GM23248 (cell line): ENCODE measurements around the gene SLC2A3. TPM values are rescaled to one million over a fixed set of nuclear protein-coding genes. Genes with fewer than 3 reads are reported as not detected.
"Not testable (repeated sequence)": the region's sequence is repeated elsewhere in the genome, so short reads cannot be mapped to it uniquely, and the experiment has no call there.

Experiments used
- DNase-seq: peaks from one replicate; pipeline ENCODE4 v3.0.0-alpha.2; 2015
- H2AFZ ChIP-seq: fragments of 200-600 bp; sonication (generic); 2 replicates; pipeline ENCODE4 v1.6.1; 2016; ENCODE audit warnings: antibody characterized with exemption
- H3F3A ChIP-seq: fragments of 200-600 bp; sonication (generic); 2 replicates; pipeline ENCODE4 v1.6.1; 2016; ENCODE audit warnings: mild to moderate bottlenecking, antibody characterized with exemption, mixed run types; ENCODE audit not compliant: insufficient read depth
- H3K27ac ChIP-seq: fragments of 200-600 bp; sonication (generic); 2 replicates; pipeline ENCODE4 v1.5.1; 2016; ENCODE audit warnings: mild to moderate bottlenecking
- H3K27me3 ChIP-seq: fragments of 200-600 bp; sonication (generic); replicated peaks from 2 replicates; pipeline ENCODE4 v1.6.1; 2016; ENCODE audit warnings: mild to moderate bottlenecking; ENCODE audit not compliant: insufficient read depth
- H3K36me3 ChIP-seq: fragments of 200-600 bp; sonication (generic); 2 replicates; pipeline ENCODE4 v1.6.1; 2016; ENCODE audit warnings: low read depth, mild to moderate bottlenecking
- H3K4me1 ChIP-seq: fragments of 200-600 bp; sonication (generic); 2 replicates; pipeline ENCODE4 v1.6.1; 2016; ENCODE audit warnings: mild to moderate bottlenecking; ENCODE audit not compliant: insufficient read depth
- H3K4me2 ChIP-seq: fragments of 200-600 bp; sonication (generic); one replicate; pipeline ENCODE4 v1.6.1; 2016; ENCODE audit warnings: mild to moderate bottlenecking; ENCODE audit not compliant: unreplicated experiment
- H3K4me3 ChIP-seq: fragments of 200-600 bp; sonication (generic); 2 replicates; pipeline ENCODE4 v1.5.1; 2016; ENCODE audit warnings: mild to moderate bottlenecking
- H3K79me2 ChIP-seq: fragments of 200-600 bp; sonication (generic); 2 replicates; pipeline ENCODE4 v1.6.1; 2016; ENCODE audit warnings: mild to moderate bottlenecking; ENCODE audit not compliant: insufficient read depth
- H3K9ac ChIP-seq: fragments of 200-600 bp; sonication (generic); 2 replicates; pipeline ENCODE4 v1.6.1; 2016; ENCODE audit warnings: mild to moderate bottlenecking
- H3K9me2 ChIP-seq: fragments of 200-600 bp; sonication (generic); 2 replicates; pipeline ENCODE4 v1.6.1; 2016; ENCODE audit warnings: mixed run types, mild to moderate bottlenecking, moderate library complexity; ENCODE audit not compliant: insufficient read depth
- H3K9me3 ChIP-seq: fragments of 200-600 bp; sonication (generic); one replicate; pipeline ENCODE4 v1.6.1; 2017; ENCODE audit warnings: low read depth
- H4K20me1 ChIP-seq: fragments of 200-600 bp; sonication (generic); 2 replicates; pipeline ENCODE4 v1.6.0; 2016; ENCODE audit not compliant: insufficient read depth
- EZH2 ChIP-seq: fragments of 200-600 bp; sonication (generic); IDR thresholded peaks from 2 replicates; pipeline ENCODE4 v1.6.1; 2018; ENCODE audit warnings: antibody characterized with exemption, mild to moderate bottlenecking; ENCODE audit not compliant: insufficient read depth, poor library complexity, severe bottlenecking
- EZH2phosphoT487 ChIP-seq: fragments of 200-600 bp; sonication (generic); IDR thresholded peaks from 2 replicates; pipeline ENCODE4 v1.6.1; 2018; ENCODE audit warnings: antibody characterized with exemption, moderate library complexity, mild to moderate bottlenecking, low read depth; ENCODE audit not compliant: insufficient read depth
- WGBS, 2 experiments: methylation state at CpG; one replicate each; pipeline ENCODE4 v1.1.6; 2015 to 2017; ENCODE audit warnings: low lambda C conversion rate in 2 of 2, low coverage in 1 of 2; ENCODE audit errors: missing lambda C conversion rate in 2 of 2; 5-methylcytosine and 5-hydroxymethylcytosine counted together
- in situ Hi-C: fragments of 300-500 bp; cut with MboI; formaldehyde crosslinking; loops from 2 replicates; pipeline ENCODE4 v1.15.0; 2020
- polyA plus RNA-seq: library from polyadenylated mRNA; unstranded; fragments of >200 nt; fragmentation: Nextera tagmentation; extraction: Ambion mirVana; gene quantifications from 2 replicates; pipeline ENCODE4 v1.2.1, GENCODE V29; 2016
- total RNA-seq: library from RNA; depleted of rRNA; stranded (reverse); fragments of >200 nt; shearing (Covaris generic); gene quantifications from 2 replicates; pipeline ENCODE4 v1.2.3, GENCODE V29; 2014

The SLC2A3 gene
- total and polyA plus RNA-seq, 2 experiments from 2014 or later = 71.8 to 72.5 TPM

GRCh38 chr12:7951671-7952070 lies 15.7 kb upstream of the SLC2A3 start:
- TF ChIP-seq EZH2phosphoT487 (no peak), EZH2 (no peak)
- WGBS, 2 experiments = 78 to 85% methylated on average over 6 of the region's 6 CpGs
- no peak overlapping the region for H3K9ac ChIP-seq
- H3K4me1 ChIP-seq = no peaks in the 10 kb centered on the region
- no peaks in the 10 kb centered on the region for H4K20me1 ChIP-seq
- H3F3A ChIP-seq = no peaks in the 10 kb centered on the region
- H3K27ac ChIP-seq = no peak overlapping the region
- H3K36me3 ChIP-seq = no peaks in the 10 kb centered on the region
- peak; percentile 29 for DNase-seq
- no peaks in the 10 kb centered on the region for H3K9me3 ChIP-seq
- in situ Hi-C loops = no loop called here
- H3K4me2 ChIP-seq = no peak overlapping the region
- H3K79me2 ChIP-seq = no peaks in the 10 kb centered on the region
- no peaks in the 10 kb centered on the region for H3K27me3 ChIP-seq
- H2AFZ ChIP-seq = no peak overlapping the region
- no peaks in the 10 kb centered on the region for H3K9me2 ChIP-seq
- no peak overlapping the region for H3K4me3 ChIP-seq

GRCh38 chr12:7950230-7950943 lies 14.4 kb upstream of the SLC2A3 start:
- DNase-seq, H4K20me1 ChIP-seq, H3K27ac ChIP-seq, H3K9me2 ChIP-seq, H3K79me2 ChIP-seq, in situ Hi-C loops, H3K27me3 ChIP-seq, H3K9ac ChIP-seq, H3K4me3 ChIP-seq, H3K36me3 ChIP-seq, H3F3A ChIP-seq, H3K9me3 ChIP-seq, H2AFZ ChIP-seq, H3K4me2 ChIP-seq, H3K4me1 ChIP-seq: not testable (repeated sequence)
- WGBS, 2 experiments = 96 to 98% methylated on average over 13 to 14 of the region's 14 CpGs

- TF ChIP-seq EZH2 (no peak), EZH2phosphoT487 (no peak)
- H3K27ac ChIP-seq = no peak overlapping the region
- no peaks in the 10 kb centered on the region for H3K27me3 ChIP-seq
- H2AFZ ChIP-seq = no peak overlapping the region
- WGBS, 2 experiments = 80 to 85% methylated on average over 2 of the region's 2 CpGs
- no peaks in the 10 kb centered on the region for H3K9me2 ChIP-seq
- no peaks in the 10 kb centered on the region for H4K20me1 ChIP-seq
- H3K9me3 ChIP-seq = no peaks in the 10 kb centered on the region
- no peak for DNase-seq
- no peak overlapping the region for H3K4me3 ChIP-seq
- no peaks in the 10 kb centered on the region for H3K36me3 ChIP-seq
- no peaks in the 10 kb centered on the region for H3K4me1 ChIP-seq
- H3K4me2 ChIP-seq = no peak overlapping the region
- H3K9ac ChIP-seq = no peak overlapping the region
- no peaks in the 10 kb centered on the region for H3F3A ChIP-seq
- in situ Hi-C loops = no loop called here
- no peaks in the 10 kb centered on the region for H3K79me2 ChIP-seq
Measured at GRCh38 chr12:7948589-7949260, 12.7 kb upstream of the SLC2A3 start.

- no peaks in the 10 kb centered on the region for H3K36me3 ChIP-seq
- H3K4me2 ChIP-seq = no peak overlapping the region
- H3K27me3 ChIP-seq = no peaks in the 10 kb centered on the region
- no peak overlapping the region for H3K9ac ChIP-seq
- no peak overlapping the region for H3K27ac ChIP-seq
- H3K9me2 ChIP-seq = no peaks in the 10 kb centered on the region
- H3F3A ChIP-seq = no peaks in the 10 kb centered on the region
- H3K79me2 ChIP-seq = no peaks in the 10 kb centered on the region
- 0 out of 2 replicates have a peak overlapping the region, but pooled peaks have one; percentile 26 for H2AFZ ChIP-seq
- TF ChIP-seq EZH2phosphoT487 = no peak
- no peak for TF ChIP-seq EZH2
- DNase-seq = no peak
- H3K4me3 ChIP-seq = no peak overlapping the region
- no peaks in the 10 kb centered on the region for H4K20me1 ChIP-seq
- 71 to 78% methylated on average over 2 of the region's 2 CpGs for WGBS, 2 experiments
- in situ Hi-C loops = no loop called here
- no peaks in the 10 kb centered on the region for H3K4me1 ChIP-seq
- no peaks in the 10 kb centered on the region for H3K9me3 ChIP-seq
Measured at GRCh38 chr12:7947011-7947410, 11.0 kb upstream of the SLC2A3 start.

- H3K79me2 ChIP-seq, H3K36me3 ChIP-seq, H3K9ac ChIP-seq, H2AFZ ChIP-seq, H3K4me1 ChIP-seq, H3K9me2 ChIP-seq, H3K27me3 ChIP-seq, H3K4me3 ChIP-seq, DNase-seq, H3K4me2 ChIP-seq, H3K27ac ChIP-seq, H3K9me3 ChIP-seq, in situ Hi-C loops, H4K20me1 ChIP-seq, H3F3A ChIP-seq: not testable (repeated sequence)
- whole genome bisulfite sequencing, 2 experiments = 97 to 99% methylated on average over 8 of the region's 8 CpGs
Measured at GRCh38 chr12:7944760-7945159, 8.8 kb upstream of the SLC2A3 start.
